ENCODE data around the gene SCN2B.

Gene SCN2B

GRCh38 chr11:118172356-118172755 lies 4.1 kb downstream of the SCN2B start:
- DNase-seq, result no peak

- DNase-seq, result peak; percentile 72 to 76
Measured at GRCh38 chr11:118171269-118172062, 5.0 kb downstream of the SCN2B start.

GRCh38 chr11:118170882-118171268 lies 5.6 kb downstream of the SCN2B start:
- DNase-seq, result no peak

DNA sequence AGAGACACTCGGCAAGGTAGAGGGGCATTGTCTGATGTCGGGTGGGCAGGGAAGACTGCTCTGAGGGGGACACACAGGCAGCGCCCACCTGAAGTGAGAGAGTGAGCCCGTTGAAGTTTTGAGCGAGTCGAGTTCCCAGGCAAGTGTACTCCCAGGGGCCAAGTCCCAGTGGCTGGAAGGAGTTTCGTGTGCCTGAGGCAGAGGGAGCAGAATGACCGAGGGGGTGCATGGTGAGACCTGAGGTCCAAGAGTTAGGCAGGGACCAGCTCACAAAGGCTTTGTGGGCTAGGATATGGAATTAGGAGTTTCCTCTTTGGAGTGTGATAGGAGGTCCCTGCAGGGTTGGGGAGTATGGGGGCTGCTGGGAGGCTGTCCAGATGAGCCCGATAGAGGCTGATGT lies 6.2 kb downstream of the SCN2B start:
- no peak for DNase-seq

- DNase-seq, result no peak
Measured at GRCh38 chr11:118169300-118170140, 6.9 kb downstream of the SCN2B start.

GRCh38 chr11:118168751-118169150 lies 7.7 kb downstream of the SCN2B start:
- no peak for DNase-seq

GRCh38 chr11:118168316-118168715 lies 8.1 kb downstream of the SCN2B start:
- no peak for DNase-seq

GRCh38 chr11:118167906-118168305 lies 8.5 kb downstream of the SCN2B start:
- no peak for DNase-seq

- no peak for DNase-seq
Measured at GRCh38 chr11:118167253-118167652, 9.2 kb downstream of the SCN2B start.

- DNase-seq, result no peak
Measured at GRCh38 chr11:118166641-118167040, 9.8 kb downstream of the SCN2B start.

- no peak for DNase-seq
Measured at GRCh38 chr11:118164885-118165284, 11.6 kb downstream of the SCN2B start.

- DNase-seq, result no peak
Measured at GRCh38 chr11:118163494-118163893, 12.9 kb downstream of the SCN2B start.

DNA sequence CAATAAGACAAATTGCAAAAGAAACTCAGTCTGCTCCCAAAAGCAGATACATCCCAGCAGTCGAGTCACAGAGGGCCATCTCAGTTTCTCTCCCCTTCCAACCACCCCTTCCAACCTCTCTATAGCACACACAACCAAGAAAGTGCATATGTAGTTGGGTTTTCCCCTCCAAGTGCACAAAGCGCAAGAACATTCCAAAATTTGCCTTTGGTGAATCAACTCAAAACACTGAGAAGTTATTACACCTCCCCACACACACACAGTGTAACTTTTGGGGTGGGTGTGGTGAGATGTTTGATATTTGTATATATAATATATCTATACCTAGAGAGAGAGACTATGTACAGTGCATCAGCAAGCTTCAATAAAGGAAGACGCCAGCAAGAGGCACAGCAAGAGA lies 13.6 kb downstream of the SCN2B start:
- no peak for DNase-seq

DNA sequence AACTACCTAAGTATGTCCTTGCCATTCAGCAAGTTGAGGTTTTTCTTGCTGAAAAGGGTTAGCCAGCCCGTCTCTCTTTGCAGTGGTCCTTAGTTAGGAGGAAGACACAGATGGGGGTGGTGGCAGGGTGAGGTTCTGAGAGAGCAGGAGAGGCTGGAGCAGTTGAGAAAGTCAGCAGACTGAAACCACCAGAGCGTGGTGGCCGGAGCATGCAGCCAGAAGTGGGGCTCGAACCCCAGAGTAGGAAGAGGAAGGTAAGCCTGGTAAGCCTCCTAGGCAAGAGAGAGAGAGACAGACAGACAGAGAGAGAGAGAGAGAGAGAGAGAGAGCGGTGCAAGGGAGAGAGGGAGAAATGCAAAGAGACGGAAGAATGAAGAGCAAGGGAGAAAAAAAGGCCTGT lies 14.7 kb downstream of the SCN2B start:
- no peak for DNase-seq

GRCh38 chr11:118157186-118157895 lies 19.1 kb downstream of the SCN2B start:
- no peak for DNase-seq

GRCh38 chr11:118156531-118157185 lies 19.8 kb downstream of the SCN2B start:
- no peak for DNase-seq

GRCh38 chr11:118155776-118156530 lies 20.5 kb downstream of the SCN2B start:
- DNase-seq, result no peak

DNA sequence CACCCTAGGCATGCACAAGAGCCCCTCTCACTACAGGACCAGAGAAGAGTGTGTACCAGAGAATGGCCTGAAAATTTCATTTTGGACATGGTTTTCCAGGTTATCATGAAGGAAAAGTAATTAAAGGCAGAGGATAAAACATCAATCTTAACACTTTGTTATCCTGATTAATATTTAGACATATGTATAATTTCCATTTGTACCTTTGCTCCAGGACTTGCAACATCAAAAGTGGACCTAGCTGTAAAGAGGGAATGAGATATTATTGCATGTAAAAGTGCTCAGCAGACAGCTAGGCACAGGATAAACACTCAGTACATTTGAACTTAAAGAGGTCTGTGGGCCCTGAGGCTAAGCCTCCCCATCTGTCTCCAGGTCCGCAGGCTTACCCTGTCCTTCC lies 21.8 kb downstream of the SCN2B start:
- no peak for DNase-seq

DNA sequence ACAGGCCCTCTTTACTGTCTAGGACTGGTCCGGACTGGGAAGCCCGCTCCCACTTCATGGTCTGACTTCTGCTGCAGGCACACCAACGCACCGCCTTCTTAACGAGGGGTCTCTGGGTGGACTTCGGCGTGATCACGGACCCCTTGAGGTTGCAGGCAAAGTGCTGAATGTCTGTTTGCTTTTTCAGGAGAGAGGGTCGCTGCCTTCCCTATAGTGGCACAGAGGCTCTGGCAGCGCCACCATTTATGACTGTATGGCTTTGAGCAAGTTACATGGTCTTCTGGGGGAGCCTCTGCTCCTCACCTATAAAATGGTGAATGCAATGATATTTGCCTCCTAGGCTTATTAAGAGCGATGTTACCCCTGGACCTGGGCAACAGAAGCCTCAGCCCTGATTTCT lies 22.5 kb downstream of the SCN2B start:
- DNase-seq, result no peak

DNA sequence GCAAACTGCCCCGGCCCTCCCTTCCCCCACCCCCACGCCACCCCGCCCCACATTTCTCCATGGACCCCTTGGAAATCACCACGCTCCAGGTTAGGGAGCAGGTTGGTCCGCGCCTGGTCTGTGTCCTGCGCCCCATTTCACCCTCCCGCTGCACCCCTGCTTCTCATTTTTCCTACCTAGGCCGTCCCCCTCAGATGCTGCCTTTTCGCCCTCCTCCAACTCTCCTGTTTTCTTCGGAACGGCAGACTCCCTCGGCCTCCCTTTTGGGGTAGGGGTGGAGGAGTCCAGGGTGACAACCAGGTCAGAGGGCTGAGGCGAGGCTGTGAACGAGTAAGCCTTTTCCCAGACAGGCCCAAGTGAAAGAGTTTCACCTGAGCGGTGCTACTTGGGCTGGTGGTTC lies 22.9 kb downstream of the SCN2B start:
- DNase-seq, result no peak

- no peak for DNase-seq
Measured at GRCh38 chr11:118152552-118153471, 23.6 kb downstream of the SCN2B start, which contains the start of gene SCN4B. Gene SCN4B, minus strand, starts transcription at chr11:118152823. Its CDS starts 150 bp downstream, at chr11:118152673.
